Skin of body (tissue), 2 donors: ENCODE data around the gene PRDM12. TPM values are rescaled to one million over a fixed set of nuclear protein-coding genes. Genes with fewer than 3 reads are reported as not detected.

Experiments
- DNase-seq: peaks from one replicate; lab custom pipeline; 2025; lab: John Stamatoyannopoulos, UW
- total RNA-seq: library from RNA; depleted of rRNA; stranded (reverse); fragments of >200 nt; gene quantifications from one replicate; pipeline ENCODE4 v1.2.3, GENCODE V29; 2014

The PRDM12 gene
- not detected for total RNA-seq

- no peak for DNase-seq
These were observed at the start of gene PRDM12 for GRCh38 chr9:130664251-130665028. Gene PRDM12, plus strand, starts transcription at chr9:130664594. Its CDS starts 60 bp downstream, at chr9:130664654.

DNA sequence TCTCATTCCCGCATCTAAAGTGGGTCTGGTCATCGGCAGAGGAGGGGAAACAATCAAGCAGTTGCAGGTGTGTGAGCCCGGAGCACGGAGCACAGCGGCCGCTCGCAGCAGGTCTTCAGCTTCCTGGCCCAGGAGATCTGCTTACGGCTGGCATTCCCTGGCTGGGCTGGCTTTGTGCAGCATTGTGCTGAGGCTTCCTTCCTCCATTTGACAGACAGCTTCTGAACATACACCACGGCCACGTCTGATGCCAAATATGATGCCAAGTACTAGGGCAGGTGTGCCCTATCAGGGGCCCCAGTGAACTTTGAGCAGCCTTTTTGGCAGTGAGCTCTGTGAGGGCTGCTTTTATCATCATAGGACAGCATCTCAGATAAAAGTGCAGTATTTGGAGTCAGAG lies 47.9 kb upstream of the PRDM12 start:
- DNase-seq = no peak

- DNase-seq = no peak
These were observed 40.9 kb upstream of the PRDM12 start for GRCh38 chr9:130623466-130623865.

DNA sequence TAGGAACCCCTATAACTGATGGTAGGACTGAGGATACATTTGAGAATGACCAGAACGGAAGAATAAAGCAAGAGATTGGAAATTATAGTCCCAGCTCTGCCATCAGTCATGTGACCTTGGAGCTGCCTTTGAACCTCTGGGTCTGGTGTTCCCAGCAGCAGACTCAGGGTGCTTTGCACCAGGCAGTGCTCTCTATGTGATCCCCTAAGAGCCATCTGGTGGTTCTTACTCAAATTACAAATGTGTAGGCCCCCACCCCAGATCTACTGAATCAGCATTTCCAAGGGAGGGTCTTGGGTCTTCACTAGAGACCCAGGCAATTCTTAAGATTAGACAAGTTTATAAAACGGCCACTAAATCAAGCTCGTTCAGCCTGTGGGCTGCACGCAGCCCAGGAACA lies 40.2 kb upstream of the PRDM12 start:
- DNase-seq = no peak

DNA sequence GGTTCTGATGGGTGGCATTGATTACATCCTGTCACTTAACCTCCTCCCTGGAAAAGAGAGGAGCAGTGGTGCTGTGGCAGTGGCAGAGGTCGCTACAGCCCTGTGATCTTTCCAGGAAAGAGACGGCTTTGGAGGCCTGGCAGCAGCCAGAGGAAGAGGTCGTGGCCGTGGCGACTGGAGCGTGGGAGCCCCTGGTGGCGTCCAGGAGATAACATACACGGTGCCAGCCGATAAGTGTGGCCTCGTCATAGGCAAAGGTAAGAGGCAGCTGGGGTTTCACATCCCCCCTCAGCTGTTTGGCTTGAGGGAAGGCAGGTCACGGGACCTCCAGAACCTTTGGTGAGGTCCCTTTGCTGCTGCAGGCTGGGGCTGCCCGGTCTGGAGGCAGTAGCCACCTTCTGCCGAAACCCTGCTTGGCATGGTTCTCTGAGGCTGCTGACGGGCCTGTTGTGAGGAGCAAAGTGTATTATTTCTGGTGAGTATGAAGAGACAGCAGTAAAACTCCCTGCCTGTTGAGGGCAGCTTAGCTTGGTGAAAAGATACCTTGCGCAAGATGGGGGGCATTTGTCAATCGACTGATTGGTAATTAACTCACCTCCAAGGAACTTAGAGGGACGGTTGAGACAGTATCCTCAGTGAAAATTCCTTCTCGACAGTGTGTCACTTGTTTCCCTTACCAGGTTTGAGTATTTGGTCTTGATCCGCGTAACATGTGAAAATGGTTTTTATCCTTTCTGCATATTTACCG lies 38.0 kb upstream of the PRDM12 start:
- DNase-seq = no peak

DNA sequence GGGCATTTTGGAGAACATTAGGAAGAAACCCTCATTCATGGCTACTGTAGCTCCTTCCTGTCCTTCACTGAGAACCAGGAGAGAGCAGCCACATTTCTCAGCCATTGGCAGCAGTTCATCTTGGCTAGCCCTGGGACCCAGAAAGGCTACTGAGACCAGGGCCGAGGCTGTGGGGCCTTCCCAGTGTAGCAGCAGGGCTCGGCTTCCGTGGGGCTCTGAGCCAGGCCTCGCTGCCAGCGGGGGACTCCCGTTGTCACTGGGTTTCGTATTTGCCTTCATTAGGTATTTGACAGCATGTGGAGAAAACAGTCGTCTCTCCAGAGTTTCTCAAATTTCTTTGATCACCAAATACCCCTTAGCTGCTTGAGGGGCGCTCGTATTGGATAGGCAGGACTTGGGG lies 37.3 kb upstream of the PRDM12 start:
- no peak for DNase-seq

GRCh38 chr9:130627896-130628792 lies 36.2 kb upstream of the PRDM12 start:
- no peak for DNase-seq

- no peak for DNase-seq
These were observed 34.8 kb upstream of the PRDM12 start for GRCh38 chr9:130629443-130630070.

DNA sequence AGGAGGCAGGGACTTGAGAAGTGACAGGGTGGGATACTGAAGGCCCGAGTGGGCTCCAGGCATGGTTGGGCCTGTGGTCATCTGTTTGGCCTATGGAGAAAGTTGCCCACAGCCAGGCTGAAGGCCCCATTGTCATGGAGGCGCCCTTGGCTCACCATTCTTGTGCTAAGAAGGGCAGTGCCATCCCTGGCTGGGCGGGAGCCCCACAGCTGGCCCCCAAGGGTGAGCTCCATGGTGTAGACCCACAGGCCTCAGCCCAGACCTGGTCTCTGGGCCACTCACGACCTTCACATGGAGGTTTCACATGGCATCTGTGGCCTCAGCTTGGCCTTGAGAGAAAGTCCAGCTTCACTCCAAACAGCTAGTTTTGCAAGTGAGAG lies 34.3 kb upstream of the PRDM12 start:
- DNase-seq = no peak

DNA sequence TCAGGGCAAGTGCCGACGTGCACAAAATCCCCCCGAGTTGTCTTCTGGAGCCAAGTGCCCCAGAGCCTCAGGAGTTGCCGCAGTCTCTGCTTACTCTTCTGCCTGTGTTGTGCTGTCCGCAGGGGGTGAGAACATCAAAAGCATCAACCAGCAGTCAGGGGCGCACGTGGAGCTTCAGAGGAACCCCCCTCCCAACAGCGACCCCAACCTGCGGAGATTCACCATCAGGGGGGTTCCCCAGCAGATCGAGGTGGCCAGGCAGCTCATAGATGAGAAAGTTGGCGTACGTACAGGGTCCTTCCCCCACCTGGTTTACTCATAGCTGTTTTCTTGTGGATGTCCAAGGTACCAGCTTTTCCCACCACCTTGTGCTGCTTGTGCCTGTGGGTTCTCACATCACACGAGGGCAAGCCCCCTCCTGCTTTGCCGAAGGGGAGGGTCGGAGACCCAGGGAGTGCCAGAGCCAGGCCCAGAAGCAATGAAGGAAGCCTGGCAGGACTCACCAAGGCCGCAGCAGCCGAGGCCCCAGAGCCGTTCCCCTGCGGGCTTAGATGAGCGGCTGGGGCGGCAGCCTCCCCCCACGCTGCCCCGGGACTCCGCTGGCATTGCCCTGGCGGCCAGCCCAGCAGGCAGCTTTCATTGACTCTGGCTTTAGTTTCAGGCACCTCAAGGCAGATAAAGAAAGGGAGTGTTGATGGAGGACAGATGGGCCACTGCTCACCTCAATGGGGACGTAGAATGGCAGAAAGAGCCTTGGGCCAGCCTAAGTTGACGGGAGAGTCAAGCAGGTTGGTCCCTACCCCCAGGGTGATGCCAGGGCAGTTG lies 33.7 kb upstream of the PRDM12 start:
- DNase-seq = no peak

GRCh38 chr9:130631331-130632080 lies 32.9 kb upstream of the PRDM12 start:
- no peak for DNase-seq

DNA sequence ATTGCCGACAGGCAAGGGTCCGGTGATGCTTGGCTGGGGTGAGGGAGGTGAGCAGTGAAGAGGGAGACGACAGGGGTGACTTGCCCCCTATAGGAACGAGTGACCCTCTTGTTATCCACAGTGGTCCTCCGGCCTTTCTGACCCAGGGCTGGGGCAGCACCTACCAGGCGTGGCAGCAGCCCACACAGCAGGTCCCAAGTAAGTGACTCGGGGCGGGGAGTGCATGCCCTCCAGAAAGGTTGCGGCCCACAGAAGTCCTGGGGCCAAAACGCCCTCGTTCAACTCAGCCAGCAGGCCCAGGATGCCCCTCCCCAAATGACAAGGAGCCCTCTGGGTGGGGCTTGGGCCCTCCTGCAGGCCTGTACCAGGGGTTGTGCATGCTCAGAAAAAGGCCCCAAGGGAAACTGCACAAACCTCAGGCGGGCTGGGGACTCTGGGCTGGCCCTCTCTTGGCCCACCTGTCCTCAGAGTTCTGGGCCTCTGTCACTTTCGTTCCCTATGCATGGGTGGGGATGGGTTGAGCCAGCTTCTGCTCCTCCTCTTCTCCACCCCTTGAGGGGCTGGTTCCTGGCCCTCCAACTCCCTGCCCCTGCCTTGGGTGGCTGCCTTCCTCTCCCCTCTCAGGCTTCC lies 32.2 kb upstream of the PRDM12 start:
- no peak for DNase-seq

DNA sequence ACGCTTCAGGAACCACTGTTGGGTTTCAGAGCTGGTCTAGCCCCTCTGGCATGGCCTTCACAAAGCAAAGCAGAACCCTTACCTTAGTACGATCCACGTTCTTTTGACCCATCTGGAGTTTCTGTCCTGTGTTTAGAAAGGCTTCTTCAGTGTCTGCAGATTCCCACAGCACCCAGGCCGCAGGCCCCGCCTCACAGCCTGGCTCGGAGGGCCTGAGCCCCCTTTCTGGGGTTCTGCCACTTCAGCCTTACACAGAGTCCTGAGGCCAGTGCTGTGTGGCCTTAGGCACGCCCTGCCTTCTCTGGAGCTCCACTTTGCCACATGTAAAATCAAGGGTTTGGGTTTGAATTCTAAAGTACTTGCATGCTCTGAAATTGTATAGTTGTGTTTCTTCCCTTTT lies 31.6 kb upstream of the PRDM12 start:
- DNase-seq = no peak

- no peak for DNase-seq
These were observed 30.8 kb upstream of the PRDM12 start for GRCh38 chr9:130633336-130634190.

- DNase-seq = no peak
These were observed 30.1 kb upstream of the PRDM12 start for GRCh38 chr9:130634191-130634768.

DNA sequence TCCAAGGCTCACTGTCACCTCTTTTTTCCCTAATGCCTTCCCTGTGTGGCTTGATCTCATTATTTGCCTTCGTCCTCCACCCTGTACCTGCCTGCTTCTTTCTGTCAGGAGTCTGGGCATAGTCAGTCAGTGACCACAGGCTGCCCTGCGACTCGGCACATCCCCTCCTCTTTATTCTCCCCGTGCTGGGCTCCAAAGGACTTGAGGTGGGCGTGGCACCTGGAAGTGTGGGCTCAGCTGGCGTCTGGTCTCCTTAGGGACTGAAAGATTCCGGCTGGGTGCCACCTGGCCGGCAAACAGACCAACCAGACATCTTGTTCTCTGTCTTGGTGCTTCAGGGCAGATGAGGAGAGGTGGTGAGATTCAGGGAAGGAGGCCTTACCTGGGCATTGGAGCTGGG lies 29.6 kb upstream of the PRDM12 start:
- DNase-seq = no peak

GRCh38 chr9:130635306-130635705 lies 29.1 kb upstream of the PRDM12 start:
- no peak for DNase-seq
